Activated naive CD4-positive, alpha-beta T cell treated with anti-CD3 and anti-CD28 coated beads, Interleukin-2, amount 10 ng/mL, durations not matched to agents 7 days and 5 days (primary cell): ENCODE data around the gene S1PR5.
A peak's percentile ranks its signal among the peaks of the same experiment; 100 is the strongest.

Source experiments
- CTCF ChIA-PET: fragments of 350-600 bp; sonication (Branson Sonifier 250); formaldehyde crosslinking; loops from one replicate; lab custom pipeline; 2021; ENCODE audit warnings: antibody characterized with exemption; lab: Charles Lee
- DNase-seq: peaks from one replicate; pipeline ENCODE4 v3.0.0-alpha.2; 2020
- H3K27ac Mint-ChIP-seq: one replicate; pipeline ENCODE4 v1.8.0; 2021; ENCODE audit warnings: mild to moderate bottlenecking, moderate library complexity, mixed read lengths
- H3K27me3 Mint-ChIP-seq: one replicate; pipeline ENCODE4 v1.8.0; 2021; ENCODE audit warnings: mild to moderate bottlenecking, mixed read lengths
- H3K36me3 Mint-ChIP-seq: one replicate; pipeline ENCODE4 v1.8.0; 2021; ENCODE audit warnings: mixed read lengths
- H3K4me1 Mint-ChIP-seq: one replicate; pipeline ENCODE4 v1.8.0; 2021; ENCODE audit warnings: mixed read lengths
- H3K4me3 Mint-ChIP-seq: one replicate; pipeline ENCODE4 v1.8.0; 2021; ENCODE audit warnings: mild to moderate bottlenecking, moderate library complexity, mixed read lengths
- H3K9me3 Mint-ChIP-seq: one replicate; pipeline ENCODE4 v1.8.0; 2021; ENCODE audit warnings: mixed read lengths

Gene S1PR5

GRCh38 chr19:10500247-10500592 lies 17.0 kb downstream of the S1PR5 start:
- Mint-ChIP-seq H3K27me3 (no peaks in the 10 kb centered on the region), H3K9me3 (no peaks in the 10 kb centered on the region), H3K4me3 (peak overlapping the region; percentile 49), H3K27ac (peak overlapping the region; percentile 55), H3K4me1 (peaks cover 44% of the 10 kb centered on the region), H3K36me3 (peaks cover 35% of the 10 kb centered on the region)
- no peak for DNase-seq
- CTCF ChIA-PET: interaction anchor here (1.0 to 1.3 kb wide), 3 partner anchors 8 to 17 kb away, joined by 3 to 5 read pairs (median 3); no protein-coding TSS in a partner anchor

GRCh38 chr19:10499550-10500246 lies 17.5 kb downstream of the S1PR5 start:
- peak overlapping the region; percentile 55 for H3K27ac Mint-ChIP-seq

GRCh38 chr19:10497371-10497770 lies 19.9 kb downstream of the S1PR5 start:
- Mint-ChIP-seq H3K27ac (peak overlapping the region; percentile 60), H3K9me3 (no peaks in the 10 kb centered on the region), H3K27me3 (no peaks in the 10 kb centered on the region), H3K4me1 (peaks cover 40% of the 10 kb centered on the region), H3K36me3 (peaks cover 41% of the 10 kb centered on the region), H3K4me3 (no peak overlapping the region)
- DNase-seq: no peak
- CTCF ChIA-PET: interaction anchor here (0.7 to 1.5 kb wide), 2 partner anchors 19 to 253 kb away, joined by 3 to 4 read pairs; no protein-coding TSS in a partner anchor

More at GRCh38 chr19:10499550-10500246, 17.5 kb downstream of the S1PR5 start:
- Mint-ChIP-seq H3K36me3 (peaks cover 35% of the 10 kb centered on the region), H3K4me1 (peaks cover 44% of the 10 kb centered on the region), H3K4me3 (peak overlapping the region; percentile 49), H3K9me3 (no peaks in the 10 kb centered on the region), H3K27me3 (no peaks in the 10 kb centered on the region)
- CTCF ChIA-PET: interaction anchor here (1.0 to 1.1 kb wide), 2 partner anchors 15 to 16 kb away, joined by 3 read pairs; no protein-coding TSS in a partner anchor
- DNase-seq: no peak

GRCh38 chr19:10491472-10492047 lies 25.7 kb downstream of the S1PR5 start:
- no peaks in the 10 kb centered on the region for H3K27me3 Mint-ChIP-seq

GRCh38 chr19:10486551-10486950 lies 30.7 kb downstream of the S1PR5 start:
- Mint-ChIP-seq H3K36me3 (peaks cover 36% of the 10 kb centered on the region), H3K27ac (no peak overlapping the region), H3K4me3 (no peak overlapping the region), H3K9me3 (no peaks in the 10 kb centered on the region), H3K27me3 (no peaks in the 10 kb centered on the region), H3K4me1 (peaks cover 5% of the 10 kb centered on the region)
- CTCF ChIA-PET: no interaction called here
- no peak for DNase-seq

More at GRCh38 chr19:10491472-10492047, 25.7 kb downstream of the S1PR5 start:
- no peaks in the 10 kb centered on the region for H3K9me3 Mint-ChIP-seq
- H3K4me3 Mint-ChIP-seq: no peak overlapping the region
- no peak for DNase-seq
- H3K27ac Mint-ChIP-seq: no peak overlapping the region
- CTCF ChIA-PET: interaction anchor here (1.2 to 1.9 kb wide), 2 partner anchors 9 to 17 kb away, joined by 5 read pairs; no protein-coding TSS in a partner anchor
- peaks cover 41% of the 10 kb centered on the region for H3K36me3 Mint-ChIP-seq
- H3K4me1 Mint-ChIP-seq: peaks cover 7% of the 10 kb centered on the region

- H3K36me3 Mint-ChIP-seq: no peaks in the 10 kb centered on the region
- peaks cover 20% of the 10 kb centered on the region for H3K4me1 Mint-ChIP-seq
- DNase-seq: peak; percentile 92
- no peaks in the 10 kb centered on the region for H3K9me3 Mint-ChIP-seq
- peak overlapping the region; percentile 54 for H3K4me3 Mint-ChIP-seq
- CTCF ChIA-PET: interaction anchor here (0.7 to 2.1 kb wide), 12 partner anchors 13 to 221 kb away, joined by 3 to 10 read pairs (median 3); partner anchors contain the start of gene CDC37
- no peak overlapping the region for H3K27ac Mint-ChIP-seq
- peaks cover 14% of the 10 kb centered on the region for H3K27me3 Mint-ChIP-seq
These were observed 38.3 kb downstream of the S1PR5 start for GRCh38 chr19:10478903-10479384.

- Mint-ChIP-seq H3K9me3 (no peaks in the 10 kb centered on the region), H3K27me3 (peaks cover 14% of the 10 kb centered on the region), H3K4me1 (peaks cover 20% of the 10 kb centered on the region), H3K36me3 (no peaks in the 10 kb centered on the region), H3K4me3 (no peak overlapping the region), H3K27ac (no peak overlapping the region)
- CTCF ChIA-PET: interaction anchor here (0.7 to 2.1 kb wide), 12 partner anchors 12 to 221 kb away, joined by 3 to 10 read pairs (median 3); partner anchors contain the start of gene CDC37
- DNase-seq: no peak
These were observed 38.8 kb downstream of the S1PR5 start for GRCh38 chr19:10478476-10478875.

- H3K4me3 Mint-ChIP-seq: no peak overlapping the region
- no peaks in the 10 kb centered on the region for H3K36me3 Mint-ChIP-seq
- CTCF ChIA-PET: interaction anchor here (1.6 kb wide), 1 partner anchor 9 kb away, joined by 5 read pairs; no protein-coding TSS in a partner anchor
- DNase-seq: no peak
- peaks cover 24% of the 10 kb centered on the region for H3K4me1 Mint-ChIP-seq
- peaks cover 24% of the 10 kb centered on the region for H3K27me3 Mint-ChIP-seq
- no peak overlapping the region for H3K27ac Mint-ChIP-seq
- H3K9me3 Mint-ChIP-seq: no peaks in the 10 kb centered on the region
These were observed 42.2 kb downstream of the S1PR5 start for GRCh38 chr19:10474962-10475451.

GRCh38 chr19:10473192-10473591 lies 44.1 kb downstream of the S1PR5 start:
- Mint-ChIP-seq H3K36me3 (peaks cover 4% of the 10 kb centered on the region), H3K4me1 (peaks cover 10% of the 10 kb centered on the region), H3K9me3 (no peaks in the 10 kb centered on the region), H3K4me3 (no peak overlapping the region), H3K27ac (no peak overlapping the region), H3K27me3 (peaks cover 20% of the 10 kb centered on the region)
- CTCF ChIA-PET: interaction anchor here (0.6 to 1.9 kb wide), 6 partner anchors 11 to 227 kb away, joined by 3 to 7 read pairs (median 3); no protein-coding TSS in a partner anchor
- no peak for DNase-seq

GRCh38 chr19:10471909-10472308 lies 45.3 kb downstream of the S1PR5 start:
- Mint-ChIP-seq H3K27ac (no peak overlapping the region), H3K27me3 (peaks cover 20% of the 10 kb centered on the region), H3K36me3 (peaks cover 4% of the 10 kb centered on the region), H3K9me3 (no peaks in the 10 kb centered on the region), H3K4me3 (no peak overlapping the region), H3K4me1 (peaks cover 8% of the 10 kb centered on the region)
- DNase-seq: no peak
- CTCF ChIA-PET: interaction anchor here (0.7 to 1.9 kb wide), 2 partner anchors 12 to 52 kb away, joined by 3 to 7 read pairs; no protein-coding TSS in a partner anchor

GRCh38 chr19:10468133-10468532 lies 49.1 kb downstream of the S1PR5 start:
- H3K27ac Mint-ChIP-seq: no peak overlapping the region
- CTCF ChIA-PET: no interaction called here
- H3K36me3 Mint-ChIP-seq: peaks cover 7% of the 10 kb centered on the region
- DNase-seq: no peak
- no peaks in the 10 kb centered on the region for H3K9me3 Mint-ChIP-seq
- no peak overlapping the region for H3K4me3 Mint-ChIP-seq
- H3K27me3 Mint-ChIP-seq: peaks cover 15% of the 10 kb centered on the region
- no peaks in the 10 kb centered on the region for H3K4me1 Mint-ChIP-seq

- peaks cover 7% of the 10 kb centered on the region for H3K36me3 Mint-ChIP-seq
- H3K27ac Mint-ChIP-seq: no peak overlapping the region
- peaks cover 2% of the 10 kb centered on the region for H3K4me1 Mint-ChIP-seq
- CTCF ChIA-PET: interaction anchor here (2.1 kb wide), 1 partner anchor 11 kb away, joined by 9 read pairs; no protein-coding TSS in a partner anchor
- no peaks in the 10 kb centered on the region for H3K9me3 Mint-ChIP-seq
- no peak overlapping the region for H3K4me3 Mint-ChIP-seq
- DNase-seq: no peak
- peaks cover 21% of the 10 kb centered on the region for H3K27me3 Mint-ChIP-seq
These were observed 50.0 kb downstream of the S1PR5 start for GRCh38 chr19:10467104-10467706.

GRCh38 chr19:10464456-10464855 lies 52.8 kb downstream of the S1PR5 start:
- H3K27ac Mint-ChIP-seq: no peak overlapping the region
- peaks cover 9% of the 10 kb centered on the region for H3K36me3 Mint-ChIP-seq
- no peak overlapping the region for H3K4me3 Mint-ChIP-seq
- CTCF ChIA-PET: no interaction called here
- H3K9me3 Mint-ChIP-seq: no peaks in the 10 kb centered on the region
- no peak for DNase-seq
- peaks cover 20% of the 10 kb centered on the region for H3K27me3 Mint-ChIP-seq
- peaks cover 14% of the 10 kb centered on the region for H3K4me1 Mint-ChIP-seq
